Common myeloid progenitor, CD34-positive (primary cell): ENCODE measurements around the gene RAB23.
"Not testable (repeated sequence)": the region's sequence is repeated elsewhere in the genome, so short reads cannot be mapped to it uniquely, and the experiment has no call there.

ENCODE experiments used
- CTCF ChIA-PET: fragments of 350-600 bp; sonication (Branson Sonifier 250); formaldehyde crosslinking; loops from one replicate; lab custom pipeline; 2021; ENCODE audit warnings: antibody characterized with exemption; lab: Charles Lee
- POLR2A ChIA-PET: fragments of 350-600 bp; sonication (Branson Sonifier 250); formaldehyde crosslinking; loops from one replicate; lab custom pipeline; 2021; ENCODE audit warnings: antibody characterized with exemption; lab: Charles Lee
- DNase-seq, 3 donors: peaks; one replicate each; pipeline versions ENCODE4 v3.0.0 to v3.0.0-alpha.2; 2013
- H3K27ac ChIP-seq, 2 experiments: 1 replicate in 1 of 2; 2 replicates in 1 of 2; pipeline ENCODE4 v1.7.0; 2013; ENCODE audit warnings: inconsistent platforms in 2 of 2, low read length in 2 of 2, mild to moderate bottlenecking in 2 of 2, low read depth in 1 of 2, moderate library complexity in 1 of 2; ENCODE audit not compliant: severe bottlenecking in 2 of 2, insufficient read depth in 1 of 2, poor library complexity in 1 of 2
- H3K27me3 ChIP-seq, 5 experiments: replicated peaks in 2 of 5; 1 replicate in 3 of 5; 2 replicates in 2 of 5; pipeline versions ENCODE4 v1.6.1 to v1.7.0; 2013; ENCODE audit warnings: low read length in 4 of 5, mild to moderate bottlenecking in 2 of 5, moderate library complexity in 2 of 5, inconsistent platforms in 1 of 5; ENCODE audit not compliant: insufficient read depth in 5 of 5, control insufficient read depth in 4 of 5
- H3K36me3 ChIP-seq, 4 experiments: 1 replicate in 2 of 4; 2 replicates in 2 of 4; pipeline versions ENCODE4 v1.6.1 to v1.7.0; 2013; ENCODE audit warnings: low read length in 3 of 4, control low read depth in 1 of 4, mild to moderate bottlenecking in 1 of 4; ENCODE audit not compliant: control insufficient read depth in 4 of 4, insufficient read depth in 4 of 4
- H3K4me1 ChIP-seq, 4 experiments: 1 replicate in 3 of 4; 2 replicates in 1 of 4; pipeline versions ENCODE4 v1.6.1 to v1.7.1; 2013; ENCODE audit warnings: low read length in 3 of 4, mild to moderate bottlenecking in 3 of 4, control low read depth in 1 of 4, inconsistent platforms in 1 of 4, moderate library complexity in 1 of 4; ENCODE audit not compliant: control insufficient read depth in 4 of 4, insufficient read depth in 4 of 4; ENCODE audit errors: control extremely low read depth in 1 of 4
- H3K4me3 ChIP-seq, 7 experiments: 1 replicate in 4 of 7; 2 replicates in 3 of 7; pipeline versions ENCODE4 v1.5.1 to v1.7.0; 2013; ENCODE audit warnings: mild to moderate bottlenecking in 7 of 7, low read length in 6 of 7, moderate library complexity in 6 of 7, inconsistent platforms in 2 of 7, low read depth in 2 of 7, control low read depth in 1 of 7; ENCODE audit not compliant: insufficient read depth in 4 of 7, control insufficient read depth in 1 of 7; ENCODE audit errors: extremely low read depth in 1 of 7
- H3K9me3 ChIP-seq, 5 experiments: 1 replicate in 4 of 5; 2 replicates in 1 of 5; pipeline versions ENCODE4 v1.6.1 to v1.7.1; 2013; ENCODE audit warnings: low read length in 4 of 5, mild to moderate bottlenecking in 2 of 5, inconsistent platforms in 1 of 5, low read depth in 1 of 5, moderate library complexity in 1 of 5; ENCODE audit not compliant: control insufficient read depth in 4 of 5, insufficient read depth in 2 of 5; ENCODE audit errors: control extremely low read depth in 1 of 5
- WGBS: methylation state at CpG from one replicate; pipeline ENCODE4 v1.1.5; 2013; ENCODE audit not compliant: insufficient coverage; 5-methylcytosine and 5-hydroxymethylcytosine counted together

RAB23 gene

GRCh38 chr6:57243526-57243925, 21.4 kb upstream of the RAB23 start:
- POLR2A ChIA-PET, H3K36me3 ChIP-seq, H3K27ac ChIP-seq, DNase-seq, H3K4me1 ChIP-seq, H3K27me3 ChIP-seq, H3K9me3 ChIP-seq, H3K4me3 ChIP-seq: not testable (repeated sequence)
- over 99% methylated on average over 13 of the region's 13 CpGs for WGBS
- CTCF ChIA-PET, result interaction anchor here (0.7 kb wide), 1 partner anchor 8 kb away, joined by 3 read pairs; no protein-coding TSS in a partner anchor

- no peak for DNase-seq
- no CpG with 5 or more reads among the region's 2 CpGs for WGBS
These were observed 20.4 kb upstream of the RAB23 start for GRCh38 chr6:57242505-57242904.

GRCh38 chr6:57226221-57226620, 4.1 kb upstream of the RAB23 start:
- no peak overlapping the region for H3K4me3 ChIP-seq
- ChIA-PET CTCF (no interaction called here), POLR2A (no interaction called here)
- no peaks in the 10 kb centered on the region for H3K36me3 ChIP-seq
- no peaks in the 10 kb centered on the region for H3K9me3 ChIP-seq
- no peak for DNase-seq
- 83% methylated on average over 2 of the region's 2 CpGs for WGBS
- H3K27me3 ChIP-seq, result no peaks in the 10 kb centered on the region
- no peak overlapping the region for H3K27ac ChIP-seq
- peaks cover 9 to 14% (median 14%) of the 10 kb centered on the region in 4 experiments for H3K4me1 ChIP-seq

More at GRCh38 chr6:57242505-57242904, 20.4 kb upstream of the RAB23 start:
- CTCF ChIA-PET, result no interaction called here
- H3K27ac ChIP-seq, result no peak overlapping the region
- no peak overlapping the region for H3K4me3 ChIP-seq
- no peaks in the 10 kb centered on the region for H3K9me3 ChIP-seq
- POLR2A ChIA-PET, result no interaction called here
- no peaks in the 10 kb centered on the region for H3K4me1 ChIP-seq
- H3K36me3 ChIP-seq, result no peaks in the 10 kb centered on the region
- no peaks in the 10 kb centered on the region for H3K27me3 ChIP-seq

GRCh38 chr6:57224769-57225515, 2.8 kb upstream of the RAB23 start:
- 14% methylated on average over 1 of the region's 1 CpG for WGBS
- CTCF ChIA-PET, result no interaction called here

GRCh38 chr6:57222743-57223077, 603 bp upstream of the RAB23 start:
- WGBS, result no CpG with 5 or more reads among the region's 5 CpGs
- ChIA-PET POLR2A (no interaction called here), CTCF (no interaction called here)
- no peaks in the 10 kb centered on the region for H3K36me3 ChIP-seq
- no peaks in the 10 kb centered on the region for H3K27me3 ChIP-seq
- peak in 2 of 3 donors; percentile 14 to 27 for DNase-seq
- peak overlapping the region in 1 of 2 experiments; percentile 77 for H3K27ac ChIP-seq
- H3K9me3 ChIP-seq, result no peaks in the 10 kb centered on the region
- H3K4me3 ChIP-seq, result peak overlapping the region in 6 of 7 experiments; percentile 77 to 99 (median 94)
- H3K4me1 ChIP-seq, result peaks cover 9 to 18% (median 15%) of the 10 kb centered on the region in 4 experiments

More at GRCh38 chr6:57224769-57225515, 2.8 kb upstream of the RAB23 start:
- Histone ChIP-seq H3K4me3 (no peak overlapping the region), H3K27me3 (no peaks in the 10 kb centered on the region), H3K9me3 (no peaks in the 10 kb centered on the region), H3K36me3 (no peaks in the 10 kb centered on the region), H3K27ac (no peak overlapping the region), H3K4me1 (peaks cover 9 to 18% (median 15%) of the 10 kb centered on the region in 4 experiments)
- peak in 2 of 3 donors; percentile 6 to 31 for DNase-seq
- POLR2A ChIA-PET, result no interaction called here

- Histone ChIP-seq H3K27ac (peak overlapping the region in 1 of 2 experiments; percentile 77), H3K9me3 (no peaks in the 10 kb centered on the region), H3K27me3 (no peaks in the 10 kb centered on the region), H3K4me3 (peak overlapping the region; percentile 77 to 100 (median 94)), H3K4me1 (peaks cover 9 to 18% (median 15%) of the 10 kb centered on the region in 4 experiments), H3K36me3 (no peaks in the 10 kb centered on the region)
- ChIA-PET POLR2A (interaction anchor here (1.3 kb wide), 1 partner anchor 95 kb away, joined by 3 read pairs; no protein-coding TSS in a partner anchor), CTCF (interaction anchor here (0.6 to 1.4 kb wide), 7 partner anchors 13 to 266 kb away, joined by 3 to 5 read pairs (median 4); partner anchors contain the start of genes BEND6 and PRIM2)
- DNase-seq, result peak; percentile 50 to 76 (median 66)
- WGBS, result 0% methylated on average over 34 of the region's 38 CpGs
These were observed 744 bp downstream of the RAB23 start for GRCh38 chr6:57221191-57221935.
